OCI-LY1 (cell line): ENCODE data around the gene ATXN1.

Experiments used
- H2AFZ ChIP-seq: fragments of 200-600 bp; sonication (generic), shearing (Covaris generic); 2 replicates; pipeline ENCODE4 v1.6.0; 2014; ENCODE audit warnings: antibody characterized with exemption, mild to moderate bottlenecking, low read length
- H3F3A ChIP-seq: fragments of 200-600 bp; sonication (generic), shearing (Covaris generic); 2 replicates; pipeline ENCODE4 v1.6.0; 2014; ENCODE audit warnings: mild to moderate bottlenecking, antibody characterized with exemption, low read length, moderate library complexity; ENCODE audit not compliant: insufficient read depth
- H3K27ac ChIP-seq: fragments of 200-600 bp; sonication (generic); 2 replicates; pipeline ENCODE4 v1.5.1; 2014; ENCODE audit warnings: low read length, mixed run types, mild to moderate bottlenecking, low read depth; ENCODE audit not compliant: poor library complexity, severe bottlenecking
- H3K27me3 ChIP-seq: fragments of 200-600 bp; sonication (generic); 2 replicates; pipeline ENCODE4 v1.6.0; 2014; ENCODE audit warnings: antibody characterized with exemption, mild to moderate bottlenecking, low read length, moderate library complexity; ENCODE audit not compliant: insufficient read depth
- H3K36me3 ChIP-seq: fragments of 200-600 bp; sonication (generic); 2 replicates; pipeline ENCODE4 v1.6.1; 2014; ENCODE audit warnings: mild to moderate bottlenecking, antibody characterized with exemption, low read length, moderate library complexity, mixed read lengths; ENCODE audit not compliant: insufficient read depth
- H3K4me1 ChIP-seq: fragments of 200-600 bp; sonication (generic); 2 replicates; pipeline ENCODE4 v1.5.1; 2014; ENCODE audit warnings: mild to moderate bottlenecking, low read length, moderate library complexity; ENCODE audit not compliant: insufficient read depth, severe bottlenecking
- H3K4me2 ChIP-seq: fragments of 200-600 bp; sonication (generic), shearing (Covaris generic); 2 replicates; pipeline ENCODE4 v1.6.1; 2014; ENCODE audit warnings: low read length
- H3K4me3 ChIP-seq: fragments of 200-600 bp; sonication (generic); 2 replicates; pipeline ENCODE4 v1.5.1; 2014; ENCODE audit warnings: low read length, low read depth, mild to moderate bottlenecking, mixed read lengths; ENCODE audit not compliant: poor library complexity, severe bottlenecking
- H3K79me2 ChIP-seq: fragments of 200-600 bp; shearing (Covaris generic); 2 replicates; pipeline ENCODE4 v1.6.1; 2016; ENCODE audit warnings: mixed run types, low read length, mixed read lengths; ENCODE audit not compliant: insufficient read depth
- H3K9ac ChIP-seq: fragments of 200-600 bp; sonication (generic), shearing (Covaris generic); 2 replicates; pipeline ENCODE4 v1.6.1; 2014; ENCODE audit warnings: mild to moderate bottlenecking, low read length, mixed read lengths
- H3K9me2 ChIP-seq: fragments of 200-600 bp; sonication (generic), shearing (Covaris generic); 2 replicates; pipeline ENCODE4 v1.6.1; 2014; ENCODE audit warnings: low read depth, mild to moderate bottlenecking, low read length, mixed read lengths
- H3K9me3 ChIP-seq: fragments of 200-600 bp; shearing (Covaris generic); 2 replicates; pipeline ENCODE4 v1.6.1; 2014; ENCODE audit warnings: low read length, mixed read lengths
- H4K20me1 ChIP-seq: fragments of 200-600 bp; sonication (generic), shearing (Covaris generic); 2 replicates; pipeline ENCODE4 v1.6.0; 2016; ENCODE audit warnings: mild to moderate bottlenecking, low read length; ENCODE audit not compliant: insufficient read depth
- EZH2 ChIP-seq: fragments of 200-600 bp; sonication (generic), shearing (Covaris generic); IDR thresholded peaks from 2 replicates; pipeline ENCODE4 v1.8.0; 2017; ENCODE audit warnings: borderline replicate concordance, mixed run types, mild to moderate bottlenecking, antibody characterized with exemption, low read length, moderate library complexity, mixed read lengths
- TF ChIP-seq, protein P1 (sequence below): fragments of 200-600 bp; sonication (generic), shearing (Covaris generic); IDR thresholded peaks from 2 replicates; pipeline ENCODE4 v1.5.1; 2017; ENCODE audit warnings: mild to moderate bottlenecking, antibody characterized with exemption, low read length, moderate library complexity, mixed read lengths

ATXN1 gene

GRCh38 chr6:16252686-16253299 is 508.5 kb downstream of the ATXN1 start:
- no peak overlapping the region for H3K9ac ChIP-seq
- no peak overlapping the region for H2AFZ ChIP-seq
- no peak overlapping the region for H3K27ac ChIP-seq
- H3K4me2 ChIP-seq: no peak overlapping the region
- no peaks in the 10 kb centered on the region for H3K9me2 ChIP-seq
- H3K79me2 ChIP-seq: no peaks in the 10 kb centered on the region
- H3K27me3 ChIP-seq: peaks cover 3% of the 10 kb centered on the region; the same call in 1 of the 2 replicates
- H3K4me3 ChIP-seq: no peak overlapping the region
- H3K4me1 ChIP-seq: no peaks in the 10 kb centered on the region
- no peaks in the 10 kb centered on the region for H3K9me3 ChIP-seq
- no peaks in the 10 kb centered on the region for H3K36me3 ChIP-seq
- no peak for TF ChIP-seq EZH2
- TF ChIP-seq, protein P1, sequence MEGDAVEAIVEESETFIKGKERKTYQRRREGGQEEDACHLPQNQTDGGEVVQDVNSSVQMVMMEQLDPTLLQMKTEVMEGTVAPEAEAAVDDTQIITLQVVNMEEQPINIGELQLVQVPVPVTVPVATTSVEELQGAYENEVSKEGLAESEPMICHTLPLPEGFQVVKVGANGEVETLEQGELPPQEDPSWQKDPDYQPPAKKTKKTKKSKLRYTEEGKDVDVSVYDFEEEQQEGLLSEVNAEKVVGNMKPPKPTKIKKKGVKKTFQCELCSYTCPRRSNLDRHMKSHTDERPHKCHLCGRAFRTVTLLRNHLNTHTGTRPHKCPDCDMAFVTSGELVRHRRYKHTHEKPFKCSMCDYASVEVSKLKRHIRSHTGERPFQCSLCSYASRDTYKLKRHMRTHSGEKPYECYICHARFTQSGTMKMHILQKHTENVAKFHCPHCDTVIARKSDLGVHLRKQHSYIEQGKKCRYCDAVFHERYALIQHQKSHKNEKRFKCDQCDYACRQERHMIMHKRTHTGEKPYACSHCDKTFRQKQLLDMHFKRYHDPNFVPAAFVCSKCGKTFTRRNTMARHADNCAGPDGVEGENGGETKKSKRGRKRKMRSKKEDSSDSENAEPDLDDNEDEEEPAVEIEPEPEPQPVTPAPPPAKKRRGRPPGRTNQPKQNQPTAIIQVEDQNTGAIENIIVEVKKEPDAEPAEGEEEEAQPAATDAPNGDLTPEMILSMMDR: no peak
- no peaks in the 10 kb centered on the region for H3F3A ChIP-seq
- H4K20me1 ChIP-seq: no peaks in the 10 kb centered on the region

DNA sequence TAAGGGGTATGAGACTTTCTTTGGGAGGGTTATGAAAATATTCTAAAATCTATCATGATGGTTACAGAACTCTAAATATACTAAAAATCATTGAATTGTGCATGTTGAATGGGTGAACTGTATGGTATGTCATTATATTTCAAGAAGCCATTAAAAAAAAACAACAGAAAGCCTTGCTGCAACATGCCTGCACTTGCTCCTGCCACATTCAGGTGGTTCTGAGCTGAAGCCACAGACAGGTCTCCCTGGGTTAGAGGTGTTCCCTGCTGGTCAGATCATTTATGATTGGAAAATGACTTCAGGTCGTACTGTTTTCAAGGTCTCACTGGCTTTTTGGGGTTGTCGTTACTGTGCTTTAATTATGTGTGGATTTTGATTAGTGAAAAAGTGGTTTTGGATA is 509.6 kb downstream of the ATXN1 start:
- H3K9me3 ChIP-seq: no peaks in the 10 kb centered on the region
- H3K4me1 ChIP-seq: no peaks in the 10 kb centered on the region
- no peak overlapping the region for H2AFZ ChIP-seq
- H3K27me3 ChIP-seq: peaks cover 3% of the 10 kb centered on the region; the same call in 1 of the 2 replicates
- H3K9ac ChIP-seq: no peak overlapping the region
- H3K79me2 ChIP-seq: no peaks in the 10 kb centered on the region
- H3K4me3 ChIP-seq: no peak overlapping the region
- no peak overlapping the region for H3K27ac ChIP-seq
- no peaks in the 10 kb centered on the region for H3K9me2 ChIP-seq
- TF ChIP-seq, protein P1: no peak
- TF ChIP-seq EZH2: no peak
- no peaks in the 10 kb centered on the region for H4K20me1 ChIP-seq
- no peak overlapping the region for H3K4me2 ChIP-seq
- H3F3A ChIP-seq: no peaks in the 10 kb centered on the region
- no peaks in the 10 kb centered on the region for H3K36me3 ChIP-seq

DNA sequence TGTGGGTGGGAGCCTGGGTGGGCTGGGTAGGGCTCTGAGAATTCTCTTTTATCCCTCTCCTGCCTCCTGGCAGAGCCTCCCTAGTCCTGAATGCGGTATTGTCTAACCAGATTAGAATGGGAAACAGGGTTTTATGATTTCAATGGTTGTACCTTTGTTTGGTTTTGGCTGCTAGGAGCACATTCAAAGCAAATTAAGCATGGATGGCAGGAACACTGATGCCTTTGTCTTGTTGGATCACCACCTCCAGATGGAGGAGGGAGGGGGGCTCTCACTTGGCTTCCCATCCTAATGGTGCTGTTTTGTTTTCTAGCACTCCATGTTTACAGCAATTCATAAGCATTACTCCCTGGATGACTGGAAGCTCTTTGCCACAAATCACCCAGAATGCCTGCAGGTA is 511.3 kb downstream of the ATXN1 start:
- Histone ChIP-seq H4K20me1 (no peaks in the 10 kb centered on the region), H3K9me2 (no peaks in the 10 kb centered on the region), H3K4me1 (no peaks in the 10 kb centered on the region), H3K9ac (no peak overlapping the region), H3K79me2 (no peaks in the 10 kb centered on the region), H3K4me2 (no peak overlapping the region), H3K27me3 (peaks cover 4% of the 10 kb centered on the region; the same call in 1 of the 2 replicates), H2AFZ (no peak overlapping the region), H3K27ac (no peak overlapping the region), H3K4me3 (no peak overlapping the region), H3K9me3 (no peaks in the 10 kb centered on the region), H3K36me3 (no peaks in the 10 kb centered on the region), H3F3A (no peaks in the 10 kb centered on the region)
- TF ChIP-seq, protein P1: no peak
- no peak for TF ChIP-seq EZH2
